Peyer's patch (tissue), 4 donors: ENCODE data around the gene TATDN2. TPM values are rescaled to one million over a fixed set of nuclear protein-coding genes. Genes with fewer than 3 reads are reported as not detected.

Source experiments
- DNase-seq, 3 donors: peaks; one replicate each; pipeline ENCODE4 v3.0.0-alpha.2; 2017 to 2019
- H3K27ac ChIP-seq, 4 donors: fragments of 200-600 bp; sonication (generic); one replicate each; pipeline ENCODE4 v1.5.1; 2016 to 2019
- H3K27me3 ChIP-seq, 2 donors: fragments of 200-600 bp; sonication (generic); one replicate each; pipeline ENCODE4 v1.5.1; 2019
- H3K36me3 ChIP-seq, 3 donors: fragments of 200-600 bp; sonication (generic); one replicate each; pipeline ENCODE4 v1.5.1; 2016 to 2019
- H3K4me1 ChIP-seq, 4 donors: fragments of 200-600 bp; sonication (generic); one replicate each; pipeline ENCODE4 v1.5.1; 2016 to 2019
- H3K4me3 ChIP-seq, 4 donors: fragments of 200-600 bp; sonication (generic); 1 replicate in 3 of 4; 2 replicates in 1 of 4; pipeline ENCODE4 v1.5.1; 2016 to 2019; ENCODE audit warnings: mild to moderate bottlenecking in 1 of 4
- H3K9me3 ChIP-seq, 4 donors: fragments of 200-600 bp; sonication (generic); one replicate each; pipeline ENCODE4 v1.5.1; 2016 to 2019; ENCODE audit warnings: mild to moderate bottlenecking in 1 of 4
- POLR2A ChIP-seq, 2 donors: fragments of 450-650 bp; IDR thresholded peaks; one replicate each; pipeline ENCODE4 v1.5.1; 2017; ENCODE audit warnings: antibody characterized with exemption in 2 of 2, mild to moderate bottlenecking in 2 of 2, moderate library complexity in 2 of 2
- total RNA-seq, 4 donors: library from RNA; depleted of rRNA; stranded (reverse); fragments of >200 nt; gene quantifications; one replicate each; pipeline ENCODE4 v1.1.0, GENCODE V29; 2016
- TF ChIP-seq, protein P1 (sequence below), 6 experiments: fragments of 450-650 bp in 4 of 6; fragments of 200-600 bp in 2 of 6; sonication (generic) in 1 of 6; IDR thresholded peaks; one replicate each; pipeline ENCODE4 v1.5.1; 2017 to 2019; ENCODE audit warnings: antibody characterized with exemption in 6 of 6, mild to moderate bottlenecking in 3 of 6, moderate library complexity in 1 of 6

Gene TATDN2
- total RNA-seq, 4 donors from 2014 or later = 30.3 to 52.8 (median 36.9) TPM

DNA sequence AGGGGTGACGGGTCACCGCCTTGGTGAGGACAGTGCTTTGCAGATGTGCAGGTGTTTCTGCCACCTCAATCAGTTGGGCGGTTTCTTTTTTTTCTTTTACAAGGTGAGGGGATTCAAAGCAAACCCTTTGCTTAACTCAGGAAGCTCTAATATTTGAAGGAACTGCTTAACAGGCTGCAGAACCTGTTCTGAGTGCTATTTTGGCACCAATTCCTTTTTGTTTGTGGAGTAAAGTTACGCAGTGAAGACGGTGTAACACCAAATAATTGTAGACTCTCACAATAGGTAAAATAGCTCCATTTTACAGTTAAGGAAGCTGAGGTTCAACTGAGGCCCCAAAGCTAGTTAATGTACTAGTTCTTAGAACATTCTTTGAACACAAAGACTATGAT is 37.9 kb downstream of the TATDN2 start:
- H3K4me3 ChIP-seq = no peak overlapping the region
- TF ChIP-seq, protein P1, sequence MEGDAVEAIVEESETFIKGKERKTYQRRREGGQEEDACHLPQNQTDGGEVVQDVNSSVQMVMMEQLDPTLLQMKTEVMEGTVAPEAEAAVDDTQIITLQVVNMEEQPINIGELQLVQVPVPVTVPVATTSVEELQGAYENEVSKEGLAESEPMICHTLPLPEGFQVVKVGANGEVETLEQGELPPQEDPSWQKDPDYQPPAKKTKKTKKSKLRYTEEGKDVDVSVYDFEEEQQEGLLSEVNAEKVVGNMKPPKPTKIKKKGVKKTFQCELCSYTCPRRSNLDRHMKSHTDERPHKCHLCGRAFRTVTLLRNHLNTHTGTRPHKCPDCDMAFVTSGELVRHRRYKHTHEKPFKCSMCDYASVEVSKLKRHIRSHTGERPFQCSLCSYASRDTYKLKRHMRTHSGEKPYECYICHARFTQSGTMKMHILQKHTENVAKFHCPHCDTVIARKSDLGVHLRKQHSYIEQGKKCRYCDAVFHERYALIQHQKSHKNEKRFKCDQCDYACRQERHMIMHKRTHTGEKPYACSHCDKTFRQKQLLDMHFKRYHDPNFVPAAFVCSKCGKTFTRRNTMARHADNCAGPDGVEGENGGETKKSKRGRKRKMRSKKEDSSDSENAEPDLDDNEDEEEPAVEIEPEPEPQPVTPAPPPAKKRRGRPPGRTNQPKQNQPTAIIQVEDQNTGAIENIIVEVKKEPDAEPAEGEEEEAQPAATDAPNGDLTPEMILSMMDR (IDR thresholded peaks at IDR 0.05) = no peak
- TF ChIP-seq POLR2A (IDR thresholded peaks at IDR 0.05) = no peak
- DNase-seq = no peak
- no peaks in the 10 kb centered on the region for H3K27me3 ChIP-seq
- peaks cover 0 to 33% (median 0%) of the 10 kb centered on the region in 3 donors for H3K36me3 ChIP-seq
- H3K27ac ChIP-seq = no peak overlapping the region
- H3K9me3 ChIP-seq = no peaks in the 10 kb centered on the region
- H3K4me1 ChIP-seq = no peaks in the 10 kb centered on the region

DNA sequence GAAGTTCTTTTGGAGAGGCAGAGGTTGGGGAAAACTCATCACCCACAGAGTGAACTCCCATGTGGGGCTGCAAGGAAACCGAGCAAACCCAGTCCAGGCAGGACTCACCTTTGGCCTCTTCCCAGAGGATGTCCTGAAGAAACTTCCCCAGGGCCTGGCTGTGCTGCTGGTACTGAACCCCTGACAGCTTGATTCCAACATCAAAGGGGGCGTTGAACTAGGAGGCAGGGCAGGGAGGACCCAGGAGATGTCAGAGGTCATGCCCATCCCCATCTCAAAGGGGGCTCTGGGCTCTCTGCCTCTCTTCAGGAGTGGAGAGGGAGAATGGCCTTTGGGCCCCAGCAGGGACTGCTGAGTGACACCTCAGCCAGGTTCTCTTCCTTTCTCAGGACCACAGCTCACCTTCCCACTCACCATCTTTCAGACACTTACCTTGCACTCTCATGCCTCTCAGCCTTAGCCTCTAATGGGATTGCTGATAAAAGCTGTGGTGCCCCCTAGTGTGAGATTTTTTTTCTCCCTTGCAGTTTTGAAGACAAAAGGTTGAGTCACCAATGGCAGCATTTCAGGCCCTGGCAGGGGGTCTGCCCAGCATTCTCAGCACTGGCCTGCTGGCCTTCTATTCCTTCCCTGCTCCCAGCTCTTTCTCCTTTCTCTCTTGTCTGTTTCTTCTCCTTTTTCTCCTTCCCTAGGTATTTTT is 38.5 kb downstream of the TATDN2 start:
- TF ChIP-seq, protein P1 (IDR thresholded peaks at IDR 0.05) = peak in 4 of 6 experiments; percentile 21 to 37 (median 32)
- TF ChIP-seq POLR2A (IDR thresholded peaks at IDR 0.05) = no peak
- Histone ChIP-seq H3K36me3 (peaks cover 0 to 27% (median 0%) of the 10 kb centered on the region in 3 donors), H3K4me1 (no peaks in the 10 kb centered on the region), H3K27me3 (no peaks in the 10 kb centered on the region), H3K27ac (no peak overlapping the region), H3K9me3 (no peaks in the 10 kb centered on the region), H3K4me3 (no peak overlapping the region)
- no peak for DNase-seq

DNA sequence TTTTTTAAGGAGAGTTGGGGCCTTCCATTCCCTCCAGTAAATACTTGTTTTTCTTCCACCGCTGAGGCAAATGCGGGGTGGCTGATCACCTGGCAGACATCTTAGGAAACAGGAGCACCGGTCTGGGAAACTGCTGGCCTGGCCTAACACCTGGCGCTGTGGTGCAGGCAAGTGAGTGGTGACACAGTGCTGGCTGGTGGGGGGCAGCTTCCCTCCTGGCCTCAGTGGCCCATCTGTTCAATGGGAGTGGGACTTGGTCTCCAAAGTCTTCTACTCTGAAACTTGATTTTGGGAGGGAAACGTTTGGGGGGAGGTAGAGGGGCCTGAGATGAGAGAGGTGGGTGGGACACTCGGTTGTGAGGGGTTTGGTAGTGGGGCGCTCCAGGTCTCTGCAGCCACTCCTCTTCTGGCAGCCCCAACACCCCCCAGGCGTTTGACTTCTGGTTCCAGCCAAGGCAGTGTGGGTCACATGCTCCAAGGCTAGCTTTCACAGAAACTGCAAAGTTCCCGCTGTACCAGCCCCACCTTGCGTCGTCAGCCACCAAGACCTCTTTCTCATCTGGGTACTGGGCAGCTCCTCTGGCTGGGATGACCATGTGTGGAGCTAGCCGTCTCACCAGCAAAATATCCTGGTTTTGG is 39.8 kb downstream of the TATDN2 start:
- Histone ChIP-seq H3K27me3 (no peaks in the 10 kb centered on the region), H3K36me3 (peaks cover 0 to 22% (median 0%) of the 10 kb centered on the region in 3 donors), H3K9me3 (no peaks in the 10 kb centered on the region), H3K4me1 (peaks cover 0 to 4% (median 0%) of the 10 kb centered on the region in 4 donors), H3K4me3 (no peak overlapping the region), H3K27ac (no peak overlapping the region)
- TF ChIP-seq, protein P1 (IDR thresholded peaks at IDR 0.05) = no peak
- TF ChIP-seq POLR2A (IDR thresholded peaks at IDR 0.05) = no peak
- DNase-seq = no peak

DNA sequence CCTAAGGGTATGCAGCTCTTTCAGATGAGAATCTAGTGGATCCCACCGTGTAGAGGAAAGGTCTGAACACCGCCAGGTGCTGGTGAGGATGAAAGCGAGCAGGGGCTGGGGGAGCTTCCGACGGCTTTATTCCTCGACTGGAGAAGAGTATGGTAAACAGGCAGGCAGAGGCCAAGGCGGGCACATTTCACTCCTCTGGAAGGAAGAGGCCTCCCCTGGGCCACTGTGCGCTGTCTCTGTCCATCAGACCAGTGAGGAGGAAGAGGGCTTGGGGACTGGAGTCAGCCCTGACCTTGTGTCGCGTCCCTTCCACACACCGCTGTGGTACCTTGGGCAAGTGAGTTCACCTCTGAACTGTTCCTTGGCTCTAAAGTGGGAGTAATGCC is 40.3 kb downstream of the TATDN2 start:
- Histone ChIP-seq H3K4me1 (peaks cover 0 to 4% (median 0%) of the 10 kb centered on the region in 4 donors), H3K9me3 (no peaks in the 10 kb centered on the region), H3K27me3 (no peaks in the 10 kb centered on the region), H3K27ac (no peak overlapping the region), H3K4me3 (no peak overlapping the region), H3K36me3 (peaks cover 0 to 17% (median 0%) of the 10 kb centered on the region in 3 donors)
- TF ChIP-seq POLR2A (IDR thresholded peaks at IDR 0.05) = no peak
- TF ChIP-seq, protein P1 (IDR thresholded peaks at IDR 0.05) = no peak
- no peak for DNase-seq

DNA sequence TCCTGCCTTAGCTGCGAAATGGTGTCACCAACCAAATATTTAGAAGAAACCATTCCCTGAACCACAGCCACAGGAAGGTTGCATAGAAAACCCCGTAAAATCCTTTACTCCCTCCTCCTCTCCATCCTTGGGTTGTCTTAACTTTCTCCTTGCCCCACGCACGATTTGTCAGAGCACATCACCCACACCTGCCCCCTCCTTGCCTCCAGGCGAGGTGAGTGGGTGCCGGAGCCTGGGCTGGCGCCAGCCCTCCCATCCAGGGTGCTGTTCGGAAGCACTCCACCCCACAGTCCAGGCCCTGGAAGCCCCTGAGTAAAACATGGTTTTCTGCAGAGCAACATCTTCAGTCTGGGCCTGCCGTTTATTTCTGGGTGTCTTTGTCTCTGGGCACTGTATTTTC is 40.8 kb downstream of the TATDN2 start:
- Histone ChIP-seq H3K9me3 (no peaks in the 10 kb centered on the region), H3K36me3 (peaks cover 0 to 15% (median 0%) of the 10 kb centered on the region in 3 donors), H3K4me1 (peaks cover 0 to 4% (median 0%) of the 10 kb centered on the region in 4 donors), H3K27me3 (no peaks in the 10 kb centered on the region), H3K4me3 (no peak overlapping the region), H3K27ac (no peak overlapping the region)
- TF ChIP-seq POLR2A (IDR thresholded peaks at IDR 0.05) = no peak
- TF ChIP-seq, protein P1 (IDR thresholded peaks at IDR 0.05) = no peak
- DNase-seq = no peak
